ENCODE results near the gene LDLRAD3.
"Not testable (repeated sequence)": the region's sequence is repeated elsewhere in the genome, so short reads cannot be mapped to it uniquely, and the experiment has no call there.

The LDLRAD3 gene

GRCh38 chr11:36177836-36178235 lies 234.0 kb downstream of the LDLRAD3 start:
- no peak for DNase-seq

GRCh38 chr11:36186340-36187175 lies 242.7 kb downstream of the LDLRAD3 start:
- DNase-seq: no peak

- no peak for DNase-seq
Observed at GRCh38 chr11:36187622-36188021, 243.8 kb downstream of the LDLRAD3 start.

- DNase-seq: not testable (repeated sequence)
Observed at GRCh38 chr11:36189735-36190134, 245.9 kb downstream of the LDLRAD3 start.

- no peak for DNase-seq
Observed at GRCh38 chr11:36191941-36192340, 248.1 kb downstream of the LDLRAD3 start.

- DNase-seq: no peak
Observed at GRCh38 chr11:36192425-36193289, 248.8 kb downstream of the LDLRAD3 start.

GRCh38 chr11:36193290-36193619 lies 249.4 kb downstream of the LDLRAD3 start:
- no peak for DNase-seq

- no peak for DNase-seq
Observed at GRCh38 chr11:36193721-36194120, 249.9 kb downstream of the LDLRAD3 start.

- DNase-seq: peak; percentile 31 to 73
Observed at GRCh38 chr11:36195496-36196354, 251.9 kb downstream of the LDLRAD3 start.

- DNase-seq: peak; percentile 29 to 65
Observed at GRCh38 chr11:36196411-36196998, 252.6 kb downstream of the LDLRAD3 start.

- no peak for DNase-seq
Observed at GRCh38 chr11:36201411-36201810, 257.5 kb downstream of the LDLRAD3 start.

- no peak for DNase-seq
Observed at GRCh38 chr11:36205536-36205935, 261.7 kb downstream of the LDLRAD3 start.

- no peak for DNase-seq
Observed at GRCh38 chr11:36210529-36210928, 266.7 kb downstream of the LDLRAD3 start.

GRCh38 chr11:36211761-36212430 lies 268.0 kb downstream of the LDLRAD3 start:
- DNase-seq: peak in 1 of 2 experiments; percentile 33

- DNase-seq: peak; percentile 94 to 95
Observed at GRCh38 chr11:36212564-36213392, 268.9 kb downstream of the LDLRAD3 start.

GRCh38 chr11:36213393-36213840 lies 269.6 kb downstream of the LDLRAD3 start:
- DNase-seq: peak; percentile 8 to 31

- DNase-seq: no peak
Observed at GRCh38 chr11:36214480-36214879, 270.6 kb downstream of the LDLRAD3 start.

GRCh38 chr11:36214976-36215692 lies 271.3 kb downstream of the LDLRAD3 start:
- no peak for DNase-seq

GRCh38 chr11:36215693-36216060 lies 271.8 kb downstream of the LDLRAD3 start:
- DNase-seq: no peak

GRCh38 chr11:36216061-36216615 lies 272.3 kb downstream of the LDLRAD3 start:
- no peak for DNase-seq

Measured in NCI-H524 (cell line).